Measurements from ENCODE around the gene CFAP46.

GRCh38 chr10:132981746-132982145, 39.4 kb upstream of the CFAP46 start:
- no peak for TF ChIP-seq RFX5 (IDR thresholded peaks at IDR 0.05; ENCODE audit: low read depth, low read length)
- no peak for TF ChIP-seq POLR2AphosphoS5 (IDR thresholded peaks at IDR 0.05; ENCODE audit: low read length)
- TF ChIP-seq TCF7 (IDR thresholded peaks at IDR 0.05; ENCODE audit: borderline replicate concordance): no peak
- TF ChIP-seq CTCF (IDR thresholded peaks at IDR 0.05 in 2 of 3, conservative IDR thresholded peaks at IDR 0.05 in 1 of 3; ENCODE audit: control insufficient read depth in 2 of 3, extremely low read depth in 1 of 3, insufficient read depth in 1 of 3, low read depth in 3 of 3, low read length in 3 of 3): no peak
- no peak for TF ChIP-seq ELK1 (IDR thresholded peaks at IDR 0.05; ENCODE audit: low read depth, low read length)
- no peak for TF ChIP-seq SUZ12 (IDR thresholded peaks at IDR 0.05; ENCODE audit: unreplicated experiment)
- TF ChIP-seq MYC (IDR thresholded peaks at IDR 0.05; ENCODE audit: insufficient read depth, insufficient read length, insufficient replicate concordance, low read length, severe bottlenecking): no peak
- no peak for TF ChIP-seq CEBPB (IDR thresholded peaks at IDR 0.05; ENCODE audit: borderline replicate concordance in 1 of 2, low read depth in 2 of 2, low read length in 2 of 2)
- no peak for TF ChIP-seq ZNF622 (IDR thresholded peaks at IDR 0.05)
- TF ChIP-seq ETV6 (conservative IDR thresholded peaks at IDR 0.05 in 1 of 2, IDR thresholded peaks at IDR 0.05 in 1 of 2; ENCODE audit: borderline replicate concordance in 1 of 2, low read depth in 1 of 2): no peak
